GM12878 (cell line): Measurements from ENCODE around the gene NOTCH4. TPM values are rescaled to one million over a fixed set of nuclear protein-coding genes. Genes with fewer than 3 reads are reported as not detected.

Experiments
- CBFB ChIP-seq: IDR thresholded peaks from 2 replicates; pipeline ENCODE4 v1.6.1; 2016; ENCODE audit warnings: antibody characterized with exemption, low read depth
- CEBPB ChIP-seq, 2 experiments: fragments of 150-350 bp in 1 of 2; IDR thresholded peaks; 2 replicates each; pipeline ENCODE4 v1.6.1; 2012 to 2014; ENCODE audit warnings: low read depth in 2 of 2, low read length in 2 of 2, borderline replicate concordance in 1 of 2, inconsistent platforms in 1 of 2
- CHD4 ChIP-seq: fragments of 200-600 bp; sonication (generic); IDR thresholded peaks from 2 replicates; pipeline ENCODE4 v1.6.1; 2016; ENCODE audit warnings: mild to moderate bottlenecking
- HDAC2 ChIP-seq: fragments of 200-600 bp; sonication (generic); IDR thresholded peaks from 2 replicates; pipeline ENCODE4 v1.6.1; 2017
- HDAC6 ChIP-seq: fragments of 200-600 bp; sonication (generic); IDR thresholded peaks from one replicate; pipeline ENCODE4 v1.8.0; 2017; ENCODE audit warnings: antibody characterized with exemption; ENCODE audit not compliant: unreplicated experiment
- KLF5 ChIP-seq: fragments of 450-650 bp; IDR thresholded peaks from 2 replicates; pipeline ENCODE4 v1.6.1; 2014; ENCODE audit warnings: mild to moderate bottlenecking; ENCODE audit not compliant: partially characterized antibody
- NBN ChIP-seq: fragments of 450-650 bp; IDR thresholded peaks from 2 replicates; pipeline ENCODE4 v1.6.1; 2016
- NFIC ChIP-seq: IDR thresholded peaks from 2 replicates; pipeline ENCODE4 v1.6.1; 2012; ENCODE audit warnings: low read depth, mild to moderate bottlenecking, inconsistent platforms, low read length, moderate library complexity
- NRF1 ChIP-seq: conservative IDR thresholded peaks from 2 replicates; pipeline ENCODE4 v1.6.1; 2011; ENCODE audit warnings: mild to moderate bottlenecking, low read depth, low read length, improper control_type of control experiment
- RBBP5 ChIP-seq: fragments of 200-600 bp; sonication (generic); conservative IDR thresholded peaks from 2 replicates; pipeline ENCODE4 v1.6.1; 2016
- SIN3A ChIP-seq: IDR thresholded peaks from 2 replicates; pipeline ENCODE4 v1.6.1; 2012; ENCODE audit warnings: low read depth, low read length, improper control_type of control experiment
- SRF ChIP-seq, 2 experiments: IDR thresholded peaks; 2 replicates each; pipeline ENCODE4 v1.6.1; 2011; ENCODE audit warnings: low read depth in 2 of 2, low read length in 2 of 2, mild to moderate bottlenecking in 1 of 2, moderate library complexity in 1 of 2
- SUPT20H ChIP-seq: IDR thresholded peaks from 2 replicates; pipeline ENCODE4 v1.6.1; 2011; ENCODE audit warnings: low read depth, mild to moderate bottlenecking, low read length, moderate library complexity, borderline replicate concordance; ENCODE audit not compliant: control insufficient read depth
- TAF1 ChIP-seq: IDR thresholded peaks from 2 replicates; pipeline ENCODE4 v1.6.1; 2011; ENCODE audit warnings: mild to moderate bottlenecking, low read depth, low read length, borderline replicate concordance
- polyA plus RNA-seq, 11 experiments: library from polyadenylated mRNA; depleted of rRNA in 4 of 11; unstranded in 6 of 11; stranded (reverse) in 5 of 11; fragments of >200 nt; fragmentation: Nextera tagmentation in 4 of 11; fragmentation: Illumina TruSeq in 1 of 11; extraction: Ambion mirVana in 4 of 11; extraction: Trizol in 1 of 11; gene quantifications; 1 replicate in 1 of 11; 2 replicates in 10 of 11; pipeline versions ENCODE4 v1.2.1 to v1.2.3, GENCODE V29; 2011 to 2016; ENCODE audit warnings: inconsistent platforms in 2 of 11, missing spikeins in 2 of 11, low read depth in 1 of 11
- total RNA-seq, 4 experiments: library from RNA; depleted of rRNA in 3 of 4; stranded (reverse); fragments of >200 nt in 3 of 4; fragmentation: Illumina TruSeq in 1 of 4; extraction: Trizol in 1 of 4; gene quantifications; 2 replicates each; pipeline versions ENCODE4 v1.2.1 to v1.2.3, GENCODE V29; 2013 to 2021
- TF ChIP-seq, protein P1 (sequence below): fragments of 450-650 bp; IDR thresholded peaks from 2 replicates; pipeline ENCODE4 v1.6.1; 2018; ENCODE audit warnings: borderline replicate concordance, mild to moderate bottlenecking; ENCODE audit not compliant: partially characterized antibody
- TF ChIP-seq, protein P2 (sequence below), 3 experiments: IDR thresholded peaks in 2 of 3; conservative IDR thresholded peaks in 1 of 3; 2 replicates each; pipeline ENCODE4 v1.5.1; 2011; ENCODE audit warnings: low read depth in 3 of 3, low read length in 3 of 3, mild to moderate bottlenecking in 3 of 3, control low read depth in 2 of 3, moderate library complexity in 2 of 3, inconsistent platforms in 1 of 3, mixed read lengths in 1 of 3; ENCODE audit not compliant: control insufficient read depth in 2 of 3, insufficient read depth in 1 of 3; ENCODE audit errors: extremely low read depth in 1 of 3
- TF ChIP-seq, protein P3 (sequence below): fragments of 450-650 bp; IDR thresholded peaks from 2 replicates; pipeline ENCODE4 v1.6.1; 2017; ENCODE audit warnings: borderline replicate concordance
- TF ChIP-seq, protein P4 (sequence below): IDR thresholded peaks from 2 replicates; pipeline ENCODE4 v1.6.1; 2011; ENCODE audit warnings: mild to moderate bottlenecking, low read depth, low read length, moderate library complexity; ENCODE audit not compliant: insufficient replicate concordance

The NOTCH4 gene
- total and polyA plus RNA-seq, 10 of the 15 experiments (the other 5 are each of a cell fraction or from before 2014, with no cell fraction given): 0.66 to 3.3 (median 1.4) TPM

DNA sequence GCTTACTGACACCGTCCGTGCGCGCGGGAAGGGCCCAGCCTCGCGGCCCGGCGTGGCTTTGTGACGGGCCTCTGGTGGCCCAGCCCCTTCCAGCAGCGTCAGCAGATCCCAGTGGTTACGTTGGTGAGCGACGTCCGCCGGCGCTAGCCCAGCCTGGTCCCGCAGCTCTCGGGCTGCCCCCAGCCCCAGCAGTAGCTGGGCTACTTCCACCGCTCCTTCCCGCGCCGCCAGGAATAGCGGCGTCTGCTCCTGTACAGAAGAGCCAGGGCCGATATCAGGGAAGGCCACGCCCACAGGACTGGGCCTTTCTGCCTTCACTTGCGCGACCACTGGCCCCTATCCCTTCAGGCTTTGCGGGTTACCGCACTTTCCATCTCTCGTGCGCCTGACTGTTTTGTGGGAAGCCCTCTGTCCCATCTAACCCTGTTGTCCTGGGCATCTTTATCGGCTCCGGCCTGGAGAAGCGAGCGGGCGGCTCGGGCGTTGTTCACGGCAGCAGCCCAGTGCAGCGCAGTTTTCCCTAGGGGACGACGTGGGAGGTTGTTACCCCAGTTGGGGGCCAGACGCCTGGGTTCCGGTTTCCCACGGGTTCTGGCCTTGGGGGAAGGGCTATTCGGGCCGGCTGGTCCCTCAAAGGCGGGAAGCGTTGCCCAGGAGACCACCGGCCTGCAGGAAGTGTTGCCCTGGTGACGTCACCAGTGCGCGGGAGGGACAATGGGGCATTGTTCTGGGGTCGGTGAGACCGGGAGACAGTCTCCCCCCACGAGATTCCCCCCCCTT, 27.8 kb downstream of the NOTCH4 start (continued):
- peak; percentile 100 for TF ChIP-seq NBN
- TF ChIP-seq KLF5: peak; percentile 22
- TF ChIP-seq TAF1: peak; percentile 54
- TF ChIP-seq, protein P1, sequence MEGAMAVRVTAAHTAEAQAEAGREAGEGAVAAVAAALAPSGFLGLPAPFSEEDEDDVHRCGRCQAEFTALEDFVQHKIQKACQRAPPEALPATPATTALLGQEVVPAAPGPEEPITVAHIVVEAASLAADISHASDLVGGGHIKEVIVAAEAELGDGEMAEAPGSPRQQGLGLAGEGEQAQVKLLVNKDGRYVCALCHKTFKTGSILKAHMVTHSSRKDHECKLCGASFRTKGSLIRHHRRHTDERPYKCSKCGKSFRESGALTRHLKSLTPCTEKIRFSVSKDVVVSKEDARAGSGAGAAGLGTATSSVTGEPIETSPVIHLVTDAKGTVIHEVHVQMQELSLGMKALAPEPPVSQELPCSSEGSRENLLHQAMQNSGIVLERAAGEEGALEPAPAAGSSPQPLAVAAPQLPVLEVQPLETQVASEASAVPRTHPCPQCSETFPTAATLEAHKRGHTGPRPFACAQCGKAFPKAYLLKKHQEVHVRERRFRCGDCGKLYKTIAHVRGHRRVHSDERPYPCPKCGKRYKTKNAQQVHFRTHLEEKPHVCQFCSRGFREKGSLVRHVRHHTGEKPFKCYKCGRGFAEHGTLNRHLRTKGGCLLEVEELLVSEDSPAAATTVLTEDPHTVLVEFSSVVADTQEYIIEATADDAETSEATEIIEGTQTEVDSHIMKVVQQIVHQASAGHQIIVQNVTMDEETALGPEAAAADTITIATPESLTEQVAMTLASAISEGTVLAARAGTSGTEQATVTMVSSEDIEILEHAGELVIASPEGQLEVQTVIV: peak; percentile 19
- TF ChIP-seq NRF1: no peak
- peak; percentile 93; the same call in 1 of the 2 replicates for TF ChIP-seq CBFB
- TF ChIP-seq HDAC2: no peak
- TF ChIP-seq HDAC6: no peak
- TF ChIP-seq SUPT20H: no peak
- no peak for TF ChIP-seq CHD4
- peak in 1 of 2 experiments; percentile 21; a peak in 1 of 4 replicates for TF ChIP-seq CEBPB (IDR thresholded peaks at IDR 0.05; ENCODE audit: borderline replicate concordance in 1 of 2, low read depth in 2 of 2, low read length in 2 of 2)
- TF ChIP-seq SIN3A: peak; percentile 70; the same call in 1 of the 2 replicates
- TF ChIP-seq, protein P2, sequence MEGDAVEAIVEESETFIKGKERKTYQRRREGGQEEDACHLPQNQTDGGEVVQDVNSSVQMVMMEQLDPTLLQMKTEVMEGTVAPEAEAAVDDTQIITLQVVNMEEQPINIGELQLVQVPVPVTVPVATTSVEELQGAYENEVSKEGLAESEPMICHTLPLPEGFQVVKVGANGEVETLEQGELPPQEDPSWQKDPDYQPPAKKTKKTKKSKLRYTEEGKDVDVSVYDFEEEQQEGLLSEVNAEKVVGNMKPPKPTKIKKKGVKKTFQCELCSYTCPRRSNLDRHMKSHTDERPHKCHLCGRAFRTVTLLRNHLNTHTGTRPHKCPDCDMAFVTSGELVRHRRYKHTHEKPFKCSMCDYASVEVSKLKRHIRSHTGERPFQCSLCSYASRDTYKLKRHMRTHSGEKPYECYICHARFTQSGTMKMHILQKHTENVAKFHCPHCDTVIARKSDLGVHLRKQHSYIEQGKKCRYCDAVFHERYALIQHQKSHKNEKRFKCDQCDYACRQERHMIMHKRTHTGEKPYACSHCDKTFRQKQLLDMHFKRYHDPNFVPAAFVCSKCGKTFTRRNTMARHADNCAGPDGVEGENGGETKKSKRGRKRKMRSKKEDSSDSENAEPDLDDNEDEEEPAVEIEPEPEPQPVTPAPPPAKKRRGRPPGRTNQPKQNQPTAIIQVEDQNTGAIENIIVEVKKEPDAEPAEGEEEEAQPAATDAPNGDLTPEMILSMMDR (IDR thresholded peaks at IDR 0.05 in 2 of 3, conservative IDR thresholded peaks at IDR 0.05 in 1 of 3; ENCODE audit: control insufficient read depth in 2 of 3, extremely low read depth in 1 of 3, insufficient read depth in 1 of 3, low read depth in 3 of 3, low read length in 3 of 3): no peak
- TF ChIP-seq RBBP5: no peak
- no peak for TF ChIP-seq NFIC
- TF ChIP-seq SRF (IDR thresholded peaks at IDR 0.05; ENCODE audit: low read depth in 2 of 2, low read length in 2 of 2): 0 out of 4 replicates have a peak, but pooled peaks of 1 of the 2 experiments have one; percentile 39
- TF ChIP-seq, protein P3, sequence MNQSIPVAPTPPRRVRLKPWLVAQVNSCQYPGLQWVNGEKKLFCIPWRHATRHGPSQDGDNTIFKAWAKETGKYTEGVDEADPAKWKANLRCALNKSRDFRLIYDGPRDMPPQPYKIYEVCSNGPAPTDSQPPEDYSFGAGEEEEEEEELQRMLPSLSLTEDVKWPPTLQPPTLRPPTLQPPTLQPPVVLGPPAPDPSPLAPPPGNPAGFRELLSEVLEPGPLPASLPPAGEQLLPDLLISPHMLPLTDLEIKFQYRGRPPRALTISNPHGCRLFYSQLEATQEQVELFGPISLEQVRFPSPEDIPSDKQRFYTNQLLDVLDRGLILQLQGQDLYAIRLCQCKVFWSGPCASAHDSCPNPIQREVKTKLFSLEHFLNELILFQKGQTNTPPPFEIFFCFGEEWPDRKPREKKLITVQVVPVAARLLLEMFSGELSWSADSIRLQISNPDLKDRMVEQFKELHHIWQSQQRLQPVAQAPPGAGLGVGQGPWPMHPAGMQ: no peak
- TF ChIP-seq, protein P4, sequence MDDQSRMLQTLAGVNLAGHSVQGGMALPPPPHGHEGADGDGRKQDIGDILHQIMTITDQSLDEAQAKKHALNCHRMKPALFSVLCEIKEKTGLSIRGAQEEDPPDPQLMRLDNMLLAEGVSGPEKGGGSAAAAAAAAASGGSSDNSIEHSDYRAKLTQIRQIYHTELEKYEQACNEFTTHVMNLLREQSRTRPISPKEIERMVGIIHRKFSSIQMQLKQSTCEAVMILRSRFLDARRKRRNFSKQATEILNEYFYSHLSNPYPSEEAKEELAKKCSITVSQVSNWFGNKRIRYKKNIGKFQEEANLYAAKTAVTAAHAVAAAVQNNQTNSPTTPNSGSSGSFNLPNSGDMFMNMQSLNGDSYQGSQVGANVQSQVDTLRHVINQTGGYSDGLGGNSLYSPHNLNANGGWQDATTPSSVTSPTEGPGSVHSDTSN: peak; percentile 76
